Epithelial cell of esophagus (primary cell): ENCODE results near the gene KIAA1143.

Experiments
- DNase-seq: peaks from one replicate; pipeline ENCODE4 v3.0.0; 2010; ENCODE audit warnings: low read depth
- H3K4me3 ChIP-seq: 2 replicates; pipeline ENCODE4 v1.5.1; 2011; ENCODE audit warnings: mild to moderate bottlenecking, low read length, control low read depth
- CTCF ChIP-seq: IDR thresholded peaks from 2 replicates; pipeline ENCODE4 v1.5.1; 2011; ENCODE audit warnings: low read depth, mild to moderate bottlenecking, low read length, control low read depth, inconsistent platforms; ENCODE audit not compliant: insufficient read depth; ENCODE audit errors: missing control alignments

KIAA1143 gene

GRCh38 chr3:44771424-44772098 is 10.1 kb upstream of the KIAA1143 start:
- DNase-seq: no peak
- H3K4me3 ChIP-seq: no peak overlapping the region
- no peak for TF ChIP-seq CTCF

- H3K4me3 ChIP-seq: no peak overlapping the region
- no peak for TF ChIP-seq CTCF
- no peak for DNase-seq
Measured at GRCh38 chr3:44764248-44764647, 2.8 kb upstream of the KIAA1143 start.

- H3K4me3 ChIP-seq: peak overlapping the region; percentile 92
Measured at GRCh38 chr3:44762690-44763089, 1.3 kb upstream of the KIAA1143 start.

GRCh38 chr3:44762170-44762677 is 805 bp upstream of the KIAA1143 start:
- peak overlapping the region; percentile 92 for H3K4me3 ChIP-seq
- TF ChIP-seq CTCF: no peak
- peak; percentile 19 for DNase-seq

More at GRCh38 chr3:44762690-44763089, 1.3 kb upstream of the KIAA1143 start:
- TF ChIP-seq CTCF: no peak
- no peak for DNase-seq

- DNase-seq: peak; percentile 2
- H3K4me3 ChIP-seq: peak overlapping the region; percentile 92
- TF ChIP-seq CTCF: no peak
Measured at GRCh38 chr3:44761101-44761423, 357 bp downstream of the KIAA1143 start.

GRCh38 chr3:44734646-44735168 is 26.7 kb downstream of the KIAA1143 start:
- DNase-seq: no peak
- no peak overlapping the region for H3K4me3 ChIP-seq

More at GRCh38 chr3:44734646-44735168, 26.7 kb downstream of the KIAA1143 start:
- TF ChIP-seq CTCF: no peak
